ES-I3 (cell line): ENCODE measurements around the gene MEP1A.
"Not testable (repeated sequence)": the region's sequence is repeated elsewhere in the genome, so short reads cannot be mapped to it uniquely, and the experiment has no call there.

Experiments used
- H3K36me3 ChIP-seq: 2 replicates; pipeline ENCODE4 v1.6.1; 2013; ENCODE audit warnings: mild to moderate bottlenecking, low read length, control low read depth, moderate library complexity; ENCODE audit not compliant: insufficient read depth
- H3K4me1 ChIP-seq: 2 replicates; pipeline ENCODE4 v1.6.1; 2013; ENCODE audit warnings: mild to moderate bottlenecking, control low read depth, low read length; ENCODE audit not compliant: insufficient read depth
- H3K9ac ChIP-seq: 2 replicates; pipeline ENCODE4 v1.6.1; 2013; ENCODE audit warnings: low read depth, mild to moderate bottlenecking, low read length, moderate library complexity
- H3K9me3 ChIP-seq: 2 replicates; pipeline ENCODE4 v1.6.1; 2013; ENCODE audit warnings: mild to moderate bottlenecking, low read length, moderate library complexity; ENCODE audit not compliant: control insufficient read depth, insufficient read depth

Gene MEP1A

GRCh38 chr6:46834257-46834916 is 41.2 kb downstream of the MEP1A start:
- H3K9ac ChIP-seq, H3K36me3 ChIP-seq, H3K4me1 ChIP-seq, H3K9me3 ChIP-seq: not testable (repeated sequence)

GRCh38 chr6:46834991-46835390 is 41.8 kb downstream of the MEP1A start:
- H3K4me1 ChIP-seq, H3K9me3 ChIP-seq, H3K36me3 ChIP-seq, H3K9ac ChIP-seq: not testable (repeated sequence)

- Histone ChIP-seq H3K9me3 (no peaks in the 10 kb centered on the region), H3K9ac (no peak overlapping the region), H3K4me1 (no peaks in the 10 kb centered on the region), H3K36me3 (no peaks in the 10 kb centered on the region)
Observed at GRCh38 chr6:46838033-46838432, 44.8 kb downstream of the MEP1A start.

- not testable (repeated sequence) for H3K4me1 ChIP-seq, H3K36me3 ChIP-seq, H3K9me3 ChIP-seq, H3K9ac ChIP-seq
Observed at GRCh38 chr6:46842252-46842846, 49.2 kb downstream of the MEP1A start.

- Histone ChIP-seq H3K36me3 (no peaks in the 10 kb centered on the region), H3K9ac (no peak overlapping the region), H3K9me3 (no peaks in the 10 kb centered on the region; the same call in 1 of the 2 replicates), H3K4me1 (peaks cover 5% of the 10 kb centered on the region; the same call in 1 of the 2 replicates)
Observed at GRCh38 chr6:46845126-46845525, 51.9 kb downstream of the MEP1A start.

- H3K9me3 ChIP-seq, result no peaks in the 10 kb centered on the region
- no peaks in the 10 kb centered on the region for H3K36me3 ChIP-seq
- peaks cover 5% of the 10 kb centered on the region; the same call in 1 of the 2 replicates for H3K4me1 ChIP-seq
- peak overlapping the region; percentile 37; the same call in 1 of the 2 replicates for H3K9ac ChIP-seq
Observed at GRCh38 chr6:46848684-46849360, 55.6 kb downstream of the MEP1A start.

- peaks cover 5% of the 10 kb centered on the region; the same call in 1 of the 2 replicates for H3K4me1 ChIP-seq
- no peaks in the 10 kb centered on the region for H3K9me3 ChIP-seq
- H3K36me3 ChIP-seq, result no peaks in the 10 kb centered on the region
- no peak overlapping the region for H3K9ac ChIP-seq
Observed at GRCh38 chr6:46849361-46849690, 56.1 kb downstream of the MEP1A start.

- H3K4me1 ChIP-seq, result peaks cover 5% of the 10 kb centered on the region; the same call in 1 of the 2 replicates
- no peaks in the 10 kb centered on the region for H3K36me3 ChIP-seq
- no peak overlapping the region for H3K9ac ChIP-seq
- no peaks in the 10 kb centered on the region for H3K9me3 ChIP-seq
Observed at GRCh38 chr6:46850792-46851191, 57.6 kb downstream of the MEP1A start.

- H3K9me3 ChIP-seq, H3K9ac ChIP-seq, H3K4me1 ChIP-seq, H3K36me3 ChIP-seq: not testable (repeated sequence)
Observed at GRCh38 chr6:46851576-46851975, 58.4 kb downstream of the MEP1A start.

- not testable (repeated sequence) for H3K4me1 ChIP-seq, H3K36me3 ChIP-seq, H3K9ac ChIP-seq
Observed at GRCh38 chr6:46855966-46856365, 62.8 kb downstream of the MEP1A start.

GRCh38 chr6:46862381-46862780 is 69.2 kb downstream of the MEP1A start:
- no peak overlapping the region for H3K9ac ChIP-seq
- 0 out of 2 replicates have a peak, but pooled peaks cover 5% of the 10 kb centered on the region for H3K4me1 ChIP-seq
- H3K9me3 ChIP-seq, result no peaks in the 10 kb centered on the region
- no peaks in the 10 kb centered on the region for H3K36me3 ChIP-seq

More at GRCh38 chr6:46855966-46856365, 62.8 kb downstream of the MEP1A start:
- H3K9me3 ChIP-seq, result not testable (repeated sequence)

GRCh38 chr6:46863791-46864190 is 70.6 kb downstream of the MEP1A start:
- H3K36me3 ChIP-seq, result no peaks in the 10 kb centered on the region
- H3K9me3 ChIP-seq, result no peaks in the 10 kb centered on the region
- no peak overlapping the region for H3K9ac ChIP-seq
- H3K4me1 ChIP-seq, result 0 out of 2 replicates have a peak, but pooled peaks cover 5% of the 10 kb centered on the region

GRCh38 chr6:46865221-46865620 is 72.0 kb downstream of the MEP1A start:
- H3K36me3 ChIP-seq, result no peaks in the 10 kb centered on the region

GRCh38 chr6:46867411-46867810 is 74.2 kb downstream of the MEP1A start:
- no peaks in the 10 kb centered on the region for H3K9me3 ChIP-seq
- H3K4me1 ChIP-seq, result 0 out of 2 replicates have a peak, but pooled peaks cover 5% of the 10 kb centered on the region
- H3K9ac ChIP-seq, result no peak overlapping the region

More at GRCh38 chr6:46865221-46865620, 72.0 kb downstream of the MEP1A start:
- Histone ChIP-seq H3K9me3 (no peaks in the 10 kb centered on the region), H3K9ac (no peak overlapping the region), H3K4me1 (0 out of 2 replicates have a peak, but pooled peaks cover 5% of the 10 kb centered on the region)

GRCh38 chr6:46876126-46876525 is 82.9 kb downstream of the MEP1A start:
- no peaks in the 10 kb centered on the region for H3K9me3 ChIP-seq
- H3K36me3 ChIP-seq, result no peaks in the 10 kb centered on the region
- no peak overlapping the region for H3K9ac ChIP-seq
- no peaks in the 10 kb centered on the region for H3K4me1 ChIP-seq

More at GRCh38 chr6:46867411-46867810, 74.2 kb downstream of the MEP1A start:
- no peaks in the 10 kb centered on the region for H3K36me3 ChIP-seq
